Brain pericyte (primary cell): ENCODE measurements around the gene DERA.
"Not testable (repeated sequence)": the region's sequence is repeated elsewhere in the genome, so short reads cannot be mapped to it uniquely, and the experiment has no call there.

Experiments
- DNase-seq: peaks from one replicate; pipeline ENCODE4 v3.0.0-alpha.2; 2012; ENCODE audit warnings: low read depth, low spot score

DERA gene

GRCh38 chr12:16008421-16008824 is 97.3 kb downstream of the DERA start:
- no peak for DNase-seq

GRCh38 chr12:16012117-16012516 is 101.0 kb downstream of the DERA start:
- no peak for DNase-seq

GRCh38 chr12:16013722-16014121 is 102.6 kb downstream of the DERA start:
- not testable (repeated sequence) for DNase-seq

- not testable (repeated sequence) for DNase-seq
These were observed 103.3 kb downstream of the DERA start for GRCh38 chr12:16014394-16014793.

- no peak for DNase-seq
These were observed 105.6 kb downstream of the DERA start for GRCh38 chr12:16016748-16017147.

- DNase-seq = no peak
These were observed 107.2 kb downstream of the DERA start for GRCh38 chr12:16018306-16018705.

GRCh38 chr12:16019136-16019535 is 108.0 kb downstream of the DERA start:
- no peak for DNase-seq

- DNase-seq = no peak
These were observed 108.9 kb downstream of the DERA start for GRCh38 chr12:16020031-16020430.

- no peak for DNase-seq
These were observed 109.9 kb downstream of the DERA start for GRCh38 chr12:16021026-16021425.

GRCh38 chr12:16021676-16022075 is 110.5 kb downstream of the DERA start:
- no peak for DNase-seq

- no peak for DNase-seq
These were observed 115.9 kb downstream of the DERA start for GRCh38 chr12:16027002-16027401.

GRCh38 chr12:16030744-16031143 is 119.6 kb downstream of the DERA start:
- no peak for DNase-seq

GRCh38 chr12:16034136-16034817 is 123.1 kb downstream of the DERA start:
- no peak for DNase-seq

- DNase-seq = no peak
These were observed 124.9 kb downstream of the DERA start for GRCh38 chr12:16036073-16036472.

- DNase-seq = no peak
These were observed 126.4 kb downstream of the DERA start for GRCh38 chr12:16037533-16037932.

GRCh38 chr12:16043480-16043879 is 132.3 kb downstream of the DERA start:
- no peak for DNase-seq

GRCh38 chr12:16046266-16046665 is 135.1 kb downstream of the DERA start:
- no peak for DNase-seq

GRCh38 chr12:16048511-16048910 is 137.4 kb downstream of the DERA start:
- no peak for DNase-seq

GRCh38 chr12:16056910-16057309 is 145.8 kb downstream of the DERA start:
- no peak for DNase-seq

GRCh38 chr12:16057351-16057751 is 146.2 kb downstream of the DERA start:
- DNase-seq = not testable (repeated sequence)

- no peak for DNase-seq
These were observed 151.5 kb downstream of the DERA start for GRCh38 chr12:16062611-16063010.

- DNase-seq = no peak
These were observed 152.6 kb downstream of the DERA start for GRCh38 chr12:16063726-16064125.

GRCh38 chr12:16070113-16070512 is 159.0 kb downstream of the DERA start:
- DNase-seq = no peak

- DNase-seq = no peak
These were observed 161.5 kb downstream of the DERA start for GRCh38 chr12:16072678-16073077.
